ENCODE data around the gene TAGLN.

The TAGLN gene

DNA sequence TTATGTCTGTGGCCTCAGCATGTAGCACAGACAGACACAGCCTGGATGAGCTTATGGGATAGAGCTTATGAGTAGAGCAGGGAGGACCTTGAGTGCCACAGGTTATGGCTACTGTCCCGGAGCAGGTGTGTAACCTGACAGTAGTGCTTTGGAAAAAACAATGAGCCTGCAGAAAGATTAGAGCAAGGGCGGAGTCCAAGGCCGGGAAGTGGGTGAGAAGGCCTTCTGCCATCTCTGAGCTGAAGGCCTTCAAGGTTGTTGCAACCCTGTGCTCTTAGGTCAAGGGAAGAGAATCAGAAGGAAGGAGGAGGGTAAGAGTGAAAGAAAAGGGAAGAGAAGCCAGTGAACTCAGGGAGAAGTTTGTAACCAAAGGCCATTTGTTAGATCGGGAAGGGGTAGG, 3.9 kb upstream of the TAGLN start:
- H3K27me3 ChIP-seq (replicated peaks; ENCODE audit: control insufficient read depth, insufficient read depth, low read length): no peaks in the 10 kb centered on the region
- peaks cover 21% of the 10 kb centered on the region for H3K36me3 ChIP-seq (ENCODE audit: control insufficient read depth, insufficient read depth, low read length)
- no peak overlapping the region for H3K4me3 ChIP-seq (replicated peaks; ENCODE audit: low read depth, low read length)
- DNase-seq (ENCODE audit: extremely low read depth, insufficient read length): no peak
- TF ChIP-seq, protein P1, sequence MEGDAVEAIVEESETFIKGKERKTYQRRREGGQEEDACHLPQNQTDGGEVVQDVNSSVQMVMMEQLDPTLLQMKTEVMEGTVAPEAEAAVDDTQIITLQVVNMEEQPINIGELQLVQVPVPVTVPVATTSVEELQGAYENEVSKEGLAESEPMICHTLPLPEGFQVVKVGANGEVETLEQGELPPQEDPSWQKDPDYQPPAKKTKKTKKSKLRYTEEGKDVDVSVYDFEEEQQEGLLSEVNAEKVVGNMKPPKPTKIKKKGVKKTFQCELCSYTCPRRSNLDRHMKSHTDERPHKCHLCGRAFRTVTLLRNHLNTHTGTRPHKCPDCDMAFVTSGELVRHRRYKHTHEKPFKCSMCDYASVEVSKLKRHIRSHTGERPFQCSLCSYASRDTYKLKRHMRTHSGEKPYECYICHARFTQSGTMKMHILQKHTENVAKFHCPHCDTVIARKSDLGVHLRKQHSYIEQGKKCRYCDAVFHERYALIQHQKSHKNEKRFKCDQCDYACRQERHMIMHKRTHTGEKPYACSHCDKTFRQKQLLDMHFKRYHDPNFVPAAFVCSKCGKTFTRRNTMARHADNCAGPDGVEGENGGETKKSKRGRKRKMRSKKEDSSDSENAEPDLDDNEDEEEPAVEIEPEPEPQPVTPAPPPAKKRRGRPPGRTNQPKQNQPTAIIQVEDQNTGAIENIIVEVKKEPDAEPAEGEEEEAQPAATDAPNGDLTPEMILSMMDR (IDR thresholded peaks at IDR 0.05; ENCODE audit: insufficient read depth, low read length, poor library complexity, severe bottlenecking): no peak

DNA sequence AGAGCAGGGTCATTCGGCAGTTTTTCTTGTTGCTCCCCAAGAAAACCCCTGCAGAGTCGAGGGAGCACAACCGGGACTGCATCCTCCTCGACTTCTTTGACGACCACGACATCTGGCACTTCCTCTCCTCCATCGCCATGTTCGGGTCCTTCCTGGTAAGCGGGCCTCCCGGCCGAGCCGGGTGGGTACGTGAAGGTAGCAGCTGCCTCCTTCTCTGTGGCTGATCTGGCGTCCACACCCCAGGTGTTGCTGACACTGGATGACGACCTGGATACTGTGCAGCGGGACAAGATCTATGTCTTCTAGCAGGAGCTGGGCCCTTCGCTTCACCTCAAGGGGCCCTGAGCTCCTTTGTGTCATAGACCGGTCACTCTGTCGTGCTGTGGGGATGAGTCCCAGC, 3.4 kb upstream of the TAGLN start:
- H3K36me3 ChIP-seq (ENCODE audit: control insufficient read depth, insufficient read depth, low read length): peaks cover 17% of the 10 kb centered on the region
- no peak overlapping the region for H3K4me3 ChIP-seq (replicated peaks; ENCODE audit: low read depth, low read length)
- no peak for DNase-seq (ENCODE audit: extremely low read depth, insufficient read length)
- TF ChIP-seq, protein P1 (IDR thresholded peaks at IDR 0.05; ENCODE audit: insufficient read depth, low read length, poor library complexity, severe bottlenecking): no peak
- no peaks in the 10 kb centered on the region for H3K27me3 ChIP-seq (replicated peaks; ENCODE audit: control insufficient read depth, insufficient read depth, low read length)

GRCh38 chr11:117197006-117197405, 2.2 kb upstream of the TAGLN start:
- no peak for DNase-seq (ENCODE audit: extremely low read depth, insufficient read length)
- Histone ChIP-seq H3K4me3 (replicated peaks; ENCODE audit: low read depth, low read length) (no peak overlapping the region), H3K27me3 (replicated peaks; ENCODE audit: control insufficient read depth, insufficient read depth, low read length) (no peaks in the 10 kb centered on the region), H3K36me3 (ENCODE audit: control insufficient read depth, insufficient read depth, low read length) (peaks cover 12% of the 10 kb centered on the region)
- TF ChIP-seq, protein P1 (IDR thresholded peaks at IDR 0.05; ENCODE audit: insufficient read depth, low read length, poor library complexity, severe bottlenecking): no peak

DNA sequence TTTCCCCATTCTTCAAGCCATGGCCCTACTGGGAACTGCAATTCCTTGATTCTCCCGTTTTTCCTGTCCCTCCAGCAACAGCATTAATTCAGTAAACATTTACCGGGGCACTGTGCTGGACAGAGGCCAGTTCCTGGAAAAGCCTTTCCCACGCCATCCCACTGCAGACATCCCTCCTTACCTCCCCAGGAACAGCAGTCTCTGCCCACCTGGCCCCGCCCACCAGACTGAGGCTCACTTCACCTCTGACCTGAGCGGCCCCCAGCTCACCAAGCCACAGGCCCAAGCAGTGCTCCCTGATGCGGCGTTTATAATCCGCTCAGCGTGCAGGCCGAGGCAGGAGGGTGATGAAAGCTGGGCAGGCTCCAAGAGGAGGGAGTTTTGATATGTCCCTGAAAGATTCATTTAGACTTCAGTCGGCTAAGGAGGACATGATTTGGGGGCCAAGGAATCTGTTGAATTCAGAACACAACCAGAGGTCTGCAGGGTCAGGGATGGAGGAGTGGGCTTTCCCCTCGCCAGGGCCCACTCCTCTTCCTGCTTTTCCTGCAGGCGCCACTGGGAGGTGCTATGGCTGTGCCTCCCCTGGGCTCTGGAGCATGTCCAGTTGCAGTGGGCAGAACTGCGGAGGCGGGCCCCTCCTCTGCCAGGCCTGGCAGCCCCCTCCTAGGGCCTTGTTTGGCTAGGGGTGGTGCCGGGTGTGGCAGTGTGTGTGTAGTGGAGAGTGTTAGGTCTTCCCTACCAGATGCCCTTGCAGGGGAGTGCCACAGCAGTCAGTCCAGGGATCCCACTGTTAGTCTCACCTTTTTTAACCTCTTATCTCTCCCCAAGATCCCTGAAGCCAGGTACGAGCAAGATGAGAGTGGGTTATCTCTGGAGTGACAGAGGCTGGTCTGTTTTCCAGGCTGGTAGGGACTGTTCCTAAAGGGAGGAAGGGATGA, 1.4 kb upstream of the TAGLN start:
- TF ChIP-seq, protein P1 (IDR thresholded peaks at IDR 0.05; ENCODE audit: insufficient read depth, low read length, poor library complexity, severe bottlenecking): peak; percentile 19
- Histone ChIP-seq H3K27me3 (replicated peaks; ENCODE audit: control insufficient read depth, insufficient read depth, low read length) (no peaks in the 10 kb centered on the region), H3K36me3 (ENCODE audit: control insufficient read depth, insufficient read depth, low read length) (peaks cover 8% of the 10 kb centered on the region), H3K4me3 (replicated peaks; ENCODE audit: low read depth, low read length) (no peak overlapping the region)
- DNase-seq (ENCODE audit: extremely low read depth, insufficient read length): no peak

- TF ChIP-seq, protein P1 (IDR thresholded peaks at IDR 0.05; ENCODE audit: insufficient read depth, low read length, poor library complexity, severe bottlenecking): no peak
- Histone ChIP-seq H3K27me3 (replicated peaks; ENCODE audit: control insufficient read depth, insufficient read depth, low read length) (no peaks in the 10 kb centered on the region), H3K36me3 (ENCODE audit: control insufficient read depth, insufficient read depth, low read length) (peaks cover 10% of the 10 kb centered on the region), H3K4me3 (replicated peaks; ENCODE audit: low read depth, low read length) (no peak overlapping the region)
- DNase-seq (ENCODE audit: extremely low read depth, insufficient read length): no peak
Observed at GRCh38 chr11:117198613-117199012, 557 bp upstream of the TAGLN start.
